ENCODE results near the gene CAMSAP3.

DNA sequence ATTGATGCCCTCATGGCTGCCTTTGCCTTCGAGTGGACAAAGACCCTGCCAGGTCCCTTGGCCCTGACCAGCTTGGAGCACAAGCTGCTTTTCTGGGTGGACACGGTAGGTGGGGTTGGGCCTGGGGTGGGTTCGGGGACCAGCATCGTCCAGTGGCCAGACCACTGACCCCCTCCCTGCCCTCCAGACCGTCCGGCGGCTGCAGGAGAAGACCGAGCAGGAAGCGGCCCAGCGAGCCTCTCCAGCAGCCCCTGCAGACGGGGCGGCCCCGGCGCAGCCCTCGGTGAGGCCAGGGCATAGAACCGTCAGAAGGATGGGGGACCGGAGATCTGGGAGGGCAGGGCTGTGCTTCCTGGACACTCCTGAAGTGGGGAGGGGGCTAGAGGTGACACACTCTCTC lies 10.6 kb downstream of the CAMSAP3 start:
- TF ChIP-seq CTCF (IDR thresholded peaks at IDR 0.05; ENCODE audit: borderline replicate concordance, extremely low read depth, low read length, poor library complexity, severe bottlenecking) (no peak), EZH2 (IDR thresholded peaks at IDR 0.05; ENCODE audit: borderline replicate concordance, low read depth, low read length, severe bottlenecking) (no peak)

Data from DND-41 (cell line).